RPMI8226 (cell line): ENCODE results near the gene LRRFIP2.
"Not testable (repeated sequence)": the region's sequence is repeated elsewhere in the genome, so short reads cannot be mapped to it uniquely, and the experiment has no call there.

Experiments
- DNase-seq: peaks from one replicate; pipeline ENCODE4 v3.0.0-alpha.2; 2015

The LRRFIP2 gene

GRCh38 chr3:37141676-37142075, 32.7 kb downstream of the LRRFIP2 start:
- no peak for DNase-seq

- DNase-seq: no peak
Measured at GRCh38 chr3:37140899-37141541, 33.4 kb downstream of the LRRFIP2 start.

- no peak for DNase-seq
Measured at GRCh38 chr3:37139567-37140052, 34.8 kb downstream of the LRRFIP2 start.

GRCh38 chr3:37138816-37139215, 35.6 kb downstream of the LRRFIP2 start:
- DNase-seq: no peak

- no peak for DNase-seq
Measured at GRCh38 chr3:37137516-37137915, 36.9 kb downstream of the LRRFIP2 start.

GRCh38 chr3:37136067-37136466, 38.3 kb downstream of the LRRFIP2 start:
- DNase-seq: no peak

- no peak for DNase-seq
Measured at GRCh38 chr3:37135561-37135960, 38.8 kb downstream of the LRRFIP2 start.

- no peak for DNase-seq
Measured at GRCh38 chr3:37132334-37132733, 42.0 kb downstream of the LRRFIP2 start.

GRCh38 chr3:37131860-37132144, 42.6 kb downstream of the LRRFIP2 start:
- no peak for DNase-seq

- no peak for DNase-seq
Measured at GRCh38 chr3:37130984-37131859, 43.2 kb downstream of the LRRFIP2 start.

- no peak for DNase-seq
Measured at GRCh38 chr3:37130448-37130847, 43.9 kb downstream of the LRRFIP2 start.

- no peak for DNase-seq
Measured at GRCh38 chr3:37129871-37130270, 44.5 kb downstream of the LRRFIP2 start.

- DNase-seq: no peak
Measured at GRCh38 chr3:37127340-37127739, 47.0 kb downstream of the LRRFIP2 start.

GRCh38 chr3:37126856-37127255, 47.5 kb downstream of the LRRFIP2 start:
- DNase-seq: no peak

GRCh38 chr3:37125195-37126073, 48.9 kb downstream of the LRRFIP2 start:
- no peak for DNase-seq

GRCh38 chr3:37124435-37124834, 49.9 kb downstream of the LRRFIP2 start:
- DNase-seq: no peak

GRCh38 chr3:37123292-37123691, 51.1 kb downstream of the LRRFIP2 start:
- DNase-seq: no peak

- not testable (repeated sequence) for DNase-seq
Measured at GRCh38 chr3:37122069-37122468, 52.3 kb downstream of the LRRFIP2 start.

GRCh38 chr3:37118163-37118562, 56.2 kb downstream of the LRRFIP2 start:
- no peak for DNase-seq

GRCh38 chr3:37117548-37117947, 56.8 kb downstream of the LRRFIP2 start:
- no peak for DNase-seq

GRCh38 chr3:37116998-37117397, 57.4 kb downstream of the LRRFIP2 start:
- no peak for DNase-seq

- no peak for DNase-seq
Measured at GRCh38 chr3:37115446-37115845, 58.9 kb downstream of the LRRFIP2 start.
